Inflammatory macrophage treated with lipopolysaccharide for 1 hour (primary cell): Measurements from ENCODE around the gene TRAF3.
"Not testable (repeated sequence)": the region's sequence is repeated elsewhere in the genome, so short reads cannot be mapped to it uniquely, and the experiment has no call there.

Experiments
- DNase-seq, 2 donors: peaks; one replicate each; pipeline ENCODE4 v3.0.0-alpha.2; 2020 to 2022

TRAF3 gene

GRCh38 chr14:102809870-102810269 is 32.6 kb downstream of the TRAF3 start:
- no peak for DNase-seq

DNA sequence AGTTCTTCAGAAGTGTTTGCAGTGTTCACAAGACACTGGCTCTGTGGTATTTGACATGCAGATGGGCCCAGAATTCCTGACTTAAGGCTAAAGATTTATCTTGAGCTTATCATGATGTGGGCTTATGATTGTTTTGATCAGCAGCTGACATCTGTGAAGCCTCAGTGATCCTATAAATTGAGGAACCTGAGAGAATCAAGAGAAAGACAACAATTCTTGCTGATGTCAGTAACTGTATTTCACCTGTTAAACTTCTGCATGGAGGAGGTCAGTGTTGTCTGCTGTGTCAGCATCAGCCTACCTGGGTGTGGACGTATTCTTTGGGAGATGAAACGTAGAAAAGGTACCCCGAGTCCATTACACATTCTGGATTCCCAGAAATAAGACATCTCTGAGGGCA is 33.3 kb downstream of the TRAF3 start:
- DNase-seq = no peak

GRCh38 chr14:102811254-102811963 is 34.2 kb downstream of the TRAF3 start:
- no peak for DNase-seq

- no peak for DNase-seq
These were observed 34.7 kb downstream of the TRAF3 start for GRCh38 chr14:102811971-102812370.

DNA sequence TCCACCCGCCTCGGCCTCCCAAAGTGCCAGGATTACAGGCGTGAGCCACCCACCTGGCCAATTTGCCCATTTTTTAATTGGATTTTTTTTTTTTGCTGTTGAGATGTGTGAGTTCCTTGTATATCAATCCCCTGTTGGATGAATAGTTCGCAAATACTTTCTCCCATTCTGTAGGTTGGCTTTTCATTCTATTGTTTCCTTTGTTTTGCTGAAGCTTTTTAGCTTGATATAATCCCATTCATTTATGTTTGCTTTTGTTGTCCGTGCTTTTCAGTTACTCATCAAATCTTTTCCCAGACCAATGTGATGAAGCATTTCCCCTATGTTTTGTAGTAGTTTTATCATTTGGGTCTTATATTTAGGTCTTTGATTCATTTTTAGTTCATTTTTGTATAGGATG is 36.4 kb downstream of the TRAF3 start:
- DNase-seq = no peak

GRCh38 chr14:102817318-102817717 is 40.1 kb downstream of the TRAF3 start:
- no peak for DNase-seq

DNA sequence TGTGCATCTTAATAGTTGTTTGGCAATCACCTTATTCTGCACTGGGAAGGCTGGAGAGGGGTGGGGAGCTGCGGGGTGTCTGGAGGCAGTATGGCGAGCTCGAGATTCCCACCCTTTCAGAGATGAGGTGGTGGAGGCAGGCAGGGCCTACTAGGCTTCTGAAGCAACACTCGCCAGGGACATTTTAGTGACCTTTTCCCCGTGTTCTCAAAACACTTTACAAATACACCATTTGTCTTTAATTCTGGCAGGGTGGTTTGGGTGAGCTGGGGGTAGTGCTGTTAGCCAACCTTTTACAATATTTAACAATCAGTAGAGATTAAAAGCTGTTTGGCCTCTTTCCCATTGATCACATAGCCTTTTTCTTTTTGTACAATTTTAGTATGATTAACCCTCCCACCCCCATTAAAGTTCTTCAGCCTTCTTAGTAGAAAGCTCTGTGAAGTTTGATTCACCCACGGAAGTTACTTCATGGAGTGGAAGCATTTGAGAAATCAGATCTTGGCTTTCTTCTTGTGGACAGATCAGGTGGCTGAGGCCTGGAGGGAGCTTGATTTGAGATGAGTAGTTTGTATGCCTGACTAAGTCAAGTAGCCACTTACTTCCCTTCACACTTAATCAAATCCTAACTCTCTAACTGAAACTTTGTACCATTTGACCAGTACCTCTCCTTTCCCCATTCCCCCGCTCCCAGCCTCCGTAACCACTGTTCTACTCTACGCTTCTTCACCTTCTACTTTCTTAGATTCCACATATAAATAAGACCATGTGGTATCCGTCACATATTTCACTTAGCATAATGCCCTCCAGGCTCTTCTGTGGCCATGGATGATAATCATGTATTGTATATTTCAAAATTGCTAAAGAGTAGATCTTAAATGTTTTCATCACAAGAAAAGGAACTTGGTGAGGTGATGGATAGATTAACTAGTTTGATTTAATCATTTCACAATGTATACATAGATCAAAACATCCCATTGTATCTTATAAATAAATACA is 41.0 kb downstream of the TRAF3 start:
- DNase-seq = no peak

DNA sequence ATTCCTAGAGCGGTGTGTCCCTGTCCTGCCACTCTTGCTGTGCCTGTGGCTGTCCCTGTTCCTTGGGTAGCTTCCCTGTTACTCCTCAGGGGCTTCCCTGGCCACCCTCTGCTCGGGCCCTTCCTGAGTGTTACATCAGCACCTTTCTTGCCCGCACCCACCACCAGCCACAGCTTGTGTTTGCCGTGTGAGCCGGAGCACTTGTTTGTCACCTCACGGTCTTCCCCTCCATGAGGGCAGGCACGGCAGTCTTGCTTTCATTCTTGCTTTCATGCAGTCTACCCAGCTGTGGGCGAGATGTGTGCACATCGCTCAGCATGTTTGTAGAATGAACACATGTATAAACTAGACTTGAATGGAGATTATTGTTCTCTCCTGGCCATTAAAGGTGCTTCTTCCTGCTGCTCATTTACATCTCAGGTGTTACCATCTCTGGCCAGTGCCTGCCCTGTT is 42.0 kb downstream of the TRAF3 start:
- no peak for DNase-seq

GRCh38 chr14:102819747-102820330 is 42.6 kb downstream of the TRAF3 start:
- DNase-seq = no peak

DNA sequence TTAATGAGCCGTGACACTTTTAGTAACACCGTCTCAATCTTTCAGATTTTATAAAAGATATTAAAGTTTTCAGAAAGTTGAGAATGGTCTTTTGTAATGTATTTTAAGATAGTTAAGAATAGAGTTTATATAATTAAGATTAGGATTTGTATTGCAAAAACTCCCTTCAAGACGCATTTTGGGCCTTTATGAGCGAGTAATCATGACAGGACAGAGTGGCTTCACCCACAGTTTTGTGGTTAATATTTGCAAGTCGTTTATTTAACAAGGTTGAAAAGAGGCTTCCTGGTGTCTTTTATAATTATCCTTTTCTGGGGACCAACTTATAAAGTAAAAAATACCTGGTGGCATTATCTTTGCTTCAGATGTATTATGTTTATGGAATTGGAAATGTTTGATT is 44.0 kb downstream of the TRAF3 start:
- DNase-seq = no peak

DNA sequence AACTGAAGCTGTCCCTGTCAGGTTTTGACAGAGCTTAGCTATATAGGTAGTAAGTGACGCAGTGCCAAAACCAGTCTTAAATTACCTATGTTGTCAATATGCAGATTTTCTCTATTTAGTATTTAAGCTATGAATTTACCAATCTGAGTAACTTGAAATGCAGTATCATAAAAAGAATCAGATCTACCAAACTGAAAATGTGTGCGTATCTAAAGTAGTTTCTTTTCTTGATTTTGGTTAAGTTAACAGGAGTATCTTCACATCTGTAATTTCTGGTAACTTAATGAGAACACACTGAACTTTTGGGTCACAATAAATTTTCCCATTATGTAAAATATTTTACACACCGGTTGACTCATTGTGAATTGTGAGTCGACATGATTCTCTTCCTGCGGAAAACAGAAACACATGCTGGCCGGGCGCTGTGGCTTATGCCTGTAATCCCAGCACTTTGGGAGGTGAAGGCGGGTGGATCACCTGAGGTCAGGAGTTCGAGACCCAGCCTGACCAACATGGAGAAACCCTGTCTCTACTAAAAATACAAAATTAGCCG is 45.1 kb downstream of the TRAF3 start:
- DNase-seq = peak in 1 of 2 donors; percentile 20

DNA sequence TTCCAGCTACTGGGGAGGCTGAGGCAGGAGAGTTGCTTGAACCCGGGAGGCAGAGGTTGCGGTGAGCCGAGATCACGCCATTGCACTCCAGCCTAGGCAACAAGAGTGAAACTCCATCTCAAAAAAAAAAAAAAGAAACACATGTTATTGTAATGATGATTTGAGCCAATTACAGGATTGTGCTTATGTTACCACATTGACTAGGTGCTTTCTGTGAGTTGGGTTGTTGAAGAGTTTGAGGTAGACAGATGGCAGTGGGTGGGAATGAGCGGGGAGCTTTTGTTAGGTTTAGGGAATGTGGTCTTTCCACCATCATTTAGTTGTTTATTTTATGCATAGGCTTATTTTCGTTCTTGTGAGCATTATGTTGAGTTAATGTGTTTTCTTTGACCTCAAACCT is 45.6 kb downstream of the TRAF3 start:
- DNase-seq = not testable (repeated sequence)

GRCh38 chr14:102823546-102823945 is 46.3 kb downstream of the TRAF3 start:
- DNase-seq = no peak

DNA sequence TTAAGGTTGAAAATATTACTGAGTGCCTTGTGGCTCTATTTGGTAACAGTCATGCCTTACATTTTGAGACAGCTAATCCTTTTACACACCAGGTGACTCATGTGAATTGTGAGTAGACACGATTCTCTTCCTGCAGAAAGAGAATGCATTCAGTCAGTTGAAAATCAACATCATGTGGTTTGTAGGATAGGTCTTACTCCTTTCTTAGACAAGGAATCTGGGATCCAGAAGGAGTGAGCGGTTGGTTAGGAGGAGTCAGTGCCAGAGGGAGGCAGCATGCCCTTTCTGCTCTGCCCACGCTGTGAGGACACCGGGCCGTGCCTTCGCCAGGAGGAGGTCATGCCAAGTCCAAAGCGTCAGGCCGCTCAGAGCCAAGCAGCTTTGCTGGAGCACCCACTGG is 47.6 kb downstream of the TRAF3 start:
- DNase-seq = no peak

GRCh38 chr14:102825307-102826095 is 48.3 kb downstream of the TRAF3 start:
- no peak for DNase-seq

DNA sequence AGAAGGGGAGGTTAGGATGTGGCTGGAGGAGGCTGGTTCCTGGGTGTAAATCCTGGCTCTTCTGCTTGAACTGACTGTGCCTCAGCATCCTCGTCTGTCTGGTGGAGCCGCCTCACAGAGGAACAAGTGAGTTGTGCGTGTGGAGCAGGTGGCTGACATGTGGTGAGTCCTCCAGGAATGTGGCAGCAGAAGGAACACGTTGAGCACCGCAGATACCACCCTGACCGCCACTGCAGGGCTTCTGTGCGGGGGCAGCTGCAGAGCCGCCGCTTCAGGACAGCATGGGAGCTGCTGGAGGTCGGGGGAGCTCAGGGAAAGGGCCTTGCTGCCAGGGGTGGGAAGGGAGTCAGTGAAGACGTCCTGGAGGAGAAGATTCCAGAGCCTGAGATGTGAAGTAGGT is 48.9 kb downstream of the TRAF3 start:
- no peak for DNase-seq

DNA sequence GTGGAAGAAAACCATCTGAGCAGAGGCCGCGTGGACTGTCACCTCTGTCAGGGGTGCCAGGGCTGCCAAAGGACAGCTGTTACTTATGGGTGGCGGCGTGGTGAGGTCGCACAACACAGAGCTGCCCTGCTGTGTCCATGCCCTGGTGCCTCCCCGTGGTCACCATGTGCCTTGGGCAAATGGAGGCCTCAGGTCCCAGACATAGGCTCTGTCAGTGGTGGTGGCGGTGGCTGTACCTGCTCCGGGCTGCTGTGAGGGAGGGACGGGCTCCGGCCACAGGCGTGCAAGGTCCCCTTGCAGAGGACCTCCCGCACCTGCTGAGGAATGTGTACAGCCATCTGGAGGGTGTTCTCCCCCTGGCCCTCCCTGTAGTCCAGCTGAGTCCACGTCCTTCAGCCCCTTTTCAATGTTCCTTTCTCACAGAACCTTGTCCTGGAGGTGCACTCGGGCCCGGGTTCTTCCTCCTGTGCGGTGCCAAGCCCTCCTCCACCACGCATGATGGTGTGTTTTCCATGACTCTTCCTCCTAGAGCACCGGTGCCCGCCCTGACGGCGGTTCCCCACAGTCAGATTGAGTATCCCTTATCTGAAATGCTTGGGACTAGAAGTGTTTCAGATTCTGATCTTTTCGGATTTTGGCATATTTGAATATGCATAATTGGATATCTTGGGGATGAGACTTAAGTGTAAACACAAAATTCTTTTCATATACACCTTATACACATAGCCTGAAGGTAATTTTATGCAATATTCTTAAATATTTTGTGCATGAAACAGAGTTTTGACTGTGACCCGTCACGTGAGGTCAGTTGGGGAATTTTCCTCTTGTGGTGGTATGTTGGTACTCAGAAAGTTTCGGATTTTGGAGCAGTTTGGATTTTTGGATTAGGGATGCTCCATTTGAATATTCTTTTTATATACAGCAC is 49.8 kb downstream of the TRAF3 start:
- no peak for DNase-seq

DNA sequence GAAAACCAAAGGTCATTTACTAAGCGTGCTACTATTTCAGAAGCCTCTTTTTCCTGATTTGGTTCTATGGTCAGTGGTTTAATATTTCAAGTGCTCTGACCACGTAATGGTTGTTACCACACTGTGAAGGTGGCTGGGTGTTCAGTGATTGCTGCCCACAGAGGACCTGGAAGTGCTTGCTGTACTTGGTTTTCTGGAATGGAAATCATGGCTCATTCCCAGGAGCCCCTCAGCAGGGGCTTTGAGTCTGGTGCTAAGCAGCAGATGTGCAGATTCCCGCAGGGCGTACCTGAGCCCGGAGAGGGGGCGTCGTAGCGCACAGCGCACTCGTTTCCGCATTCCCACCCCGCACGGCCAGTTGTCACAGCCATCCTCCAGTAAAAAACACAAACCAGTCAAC is 50.5 kb downstream of the TRAF3 start:
- no peak for DNase-seq

GRCh38 chr14:102828151-102828550 is 50.9 kb downstream of the TRAF3 start:
- no peak for DNase-seq

DNA sequence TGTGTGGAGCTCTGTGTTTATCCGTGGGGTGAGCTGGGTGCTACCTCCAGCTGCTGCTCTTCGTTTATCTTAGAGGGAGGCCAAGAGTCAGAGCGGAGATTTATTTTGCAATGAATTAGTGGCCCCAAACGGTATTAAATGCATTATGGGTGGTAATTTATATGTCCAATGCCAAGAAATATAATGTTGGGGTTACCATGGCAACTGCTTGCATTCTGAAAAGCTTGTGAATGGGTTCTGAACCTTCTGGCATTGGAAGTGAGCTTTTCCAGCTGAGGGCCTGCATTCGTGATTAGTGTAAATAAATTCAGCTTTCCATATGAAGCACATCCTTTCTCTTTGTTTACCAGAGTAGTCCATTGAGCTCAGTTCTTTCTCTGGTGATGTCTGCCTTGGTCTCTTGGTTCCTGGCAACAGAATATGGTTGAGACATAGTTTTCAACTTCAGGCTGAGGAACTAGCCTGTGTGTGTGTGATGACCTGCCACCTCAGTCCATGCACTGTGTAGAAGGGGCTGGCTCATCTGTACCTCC is 51.8 kb downstream of the TRAF3 start:
- no peak for DNase-seq

DNA sequence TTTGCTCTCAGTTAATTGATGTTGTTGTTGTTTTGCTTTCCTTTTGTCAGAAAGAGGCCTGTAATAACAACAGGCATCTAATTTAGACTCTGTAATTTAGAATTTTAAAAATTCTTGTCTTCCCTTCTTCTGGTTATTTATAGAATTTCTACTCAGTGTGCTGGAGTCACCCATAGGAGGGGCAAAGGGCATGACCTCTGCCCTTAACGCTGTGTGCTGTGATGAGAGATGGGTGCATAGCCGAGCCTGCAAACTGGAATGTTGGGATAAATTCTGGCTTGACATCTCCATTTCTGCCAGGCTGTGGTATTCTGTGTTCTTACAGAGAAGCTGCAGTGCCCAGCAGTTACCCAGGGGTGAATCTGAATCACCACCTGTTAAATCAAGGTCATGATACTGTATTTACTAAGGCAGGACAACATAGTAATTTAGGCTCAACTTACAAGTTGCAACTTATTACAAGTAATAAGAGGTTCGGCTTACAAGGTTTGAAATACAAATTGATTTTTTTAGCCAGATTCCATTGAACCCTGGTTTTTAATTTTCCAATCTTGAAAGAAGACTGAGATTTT is 53.3 kb downstream of the TRAF3 start:
- no peak for DNase-seq
